ENCODE results near the gene CEBPZOS. TPM values are rescaled to one million over a fixed set of nuclear protein-coding genes. Genes with fewer than 3 reads are reported as not detected.

The CEBPZOS gene
- total and polyA plus RNA-seq, 2 of the 4 experiments (the other 2 are of a cell fraction) = 16.8 to 31.5 TPM

DNA sequence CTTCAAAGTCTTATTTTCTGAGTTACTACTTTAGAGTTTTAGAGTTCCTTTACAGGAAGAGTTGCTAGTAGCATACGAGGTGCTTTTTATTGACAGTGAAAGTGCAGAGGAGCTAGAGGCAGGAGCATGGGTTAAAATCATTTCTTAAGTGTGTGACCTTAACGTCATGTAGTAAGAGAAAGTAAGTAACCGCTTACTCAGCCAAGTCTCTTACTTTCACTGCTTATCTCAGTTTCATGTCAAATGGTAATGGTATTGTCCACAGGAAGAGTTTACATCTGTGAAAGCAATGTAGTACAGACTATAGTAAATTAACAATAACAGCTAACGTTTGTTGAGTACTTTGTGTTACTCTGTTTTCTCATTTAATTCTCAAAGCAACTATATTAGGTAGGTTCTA is 47.7 kb downstream of the CEBPZOS start:
- WGBS, 2 experiments (ENCODE audit: extremely low coverage in 2 of 2, insufficient read length in 1 of 2) = no CpG with 5 or more reads among the region's 4 CpGs
- intact Hi-C loops (cut with micrococcal nuclease) = no loop called here
- H2AFZ ChIP-seq (replicated peaks; ENCODE audit: low read length, poor library complexity) = no peak overlapping the region
- H4K91ac ChIP-seq (ENCODE audit: insufficient read depth, low read depth, low read length) = no peak overlapping the region
- no peak overlapping the region for H2BK20ac ChIP-seq (ENCODE audit: low read depth, low read length)
- H3K9ac ChIP-seq (ENCODE audit: low read depth, low read length) = no peak overlapping the region
- H4K8ac ChIP-seq (ENCODE audit: low read depth in 2 of 2, low read length in 2 of 2) = no peak overlapping the region
- POLR2A ChIA-PET (ENCODE audit: unreplicated experiment) = no interaction called here
- ATAC-seq (ENCODE audit: low read depth) = no peak
- no peak overlapping the region for H3K4ac ChIP-seq (ENCODE audit: low read depth, low read length)
- H3K27ac ChIP-seq (ENCODE audit: insufficient read depth, low read length) = no peak overlapping the region
- DNase-seq = no peak
- in situ Hi-C loops (cut with MboI; ENCODE audit: low sequenced_read_pairs) = no loop called here
- peaks cover 28% of the 10 kb centered on the region for H3K36me3 ChIP-seq (ENCODE audit: control insufficient read depth, insufficient read depth, low read length)
- peaks cover 5% of the 10 kb centered on the region; the same call in 1 of the 2 replicates for H3K4me1 ChIP-seq (ENCODE audit: control insufficient read depth, insufficient read depth, low read length)
- no peak overlapping the region for H4K5ac ChIP-seq (ENCODE audit: low read depth, low read length)
- H4K20me1 ChIP-seq (ENCODE audit: insufficient read depth, low read length) = peaks cover 3% of the 10 kb centered on the region; the same call in 1 of the 2 replicates
- CTCF ChIA-PET = interaction anchor here (0.6 kb wide), 1 partner anchor 723 kb away, joined by 3 read pairs; no protein-coding TSS in a partner anchor
- no peak overlapping the region for H2BK5ac ChIP-seq (ENCODE audit: low read depth, low read length, poor library complexity, severe bottlenecking)
- H2AK5ac ChIP-seq (ENCODE audit: low read depth, low read length) = no peak overlapping the region
- no peak overlapping the region for H3K14ac ChIP-seq (replicated peaks; ENCODE audit: low read depth, low read length)
- peaks cover 4 to 15% of the 10 kb centered on the region in 2 experiments; a peak in 3 of 4 replicates for H3K79me1 ChIP-seq (ENCODE audit: low read depth in 1 of 2, low read length in 2 of 2)
- H3K9me3 ChIP-seq (ENCODE audit: control insufficient read depth, insufficient read depth, low read length) = no peaks in the 10 kb centered on the region
- H3K4me3 ChIP-seq (ENCODE audit: insufficient read depth, low read depth, low read length) = no peak overlapping the region
- no peak overlapping the region for H3K23ac ChIP-seq (ENCODE audit: low read depth, low read length)
- no TSS peak for BruUV-seq (replicated peaks)
- TF ChIP-seq FOS (IDR thresholded peaks at IDR 0.05; ENCODE audit: low read depth, low read length) (no peak), MAZ (IDR thresholded peaks at IDR 0.05; ENCODE audit: borderline replicate concordance, low read depth, low read length) (no peak), BHLHE40 (IDR thresholded peaks at IDR 0.05; ENCODE audit: low read depth, low read length) (no peak), RCOR1 (IDR thresholded peaks at IDR 0.05; ENCODE audit: insufficient replicate concordance, low read length) (no peak), NFE2L2 (IDR thresholded peaks at IDR 0.05; ENCODE audit: low read depth, low read length) (no peak), RFX5 (IDR thresholded peaks at IDR 0.05; ENCODE audit: low read depth, low read length) (no peak), CEBPB (IDR thresholded peaks at IDR 0.05; ENCODE audit: low read depth, low read length) (no peak), SMC3 (IDR thresholded peaks at IDR 0.05; ENCODE audit: low read depth, low read length) (no peak), MXI1 (IDR thresholded peaks at IDR 0.05; ENCODE audit: borderline replicate concordance, low read depth, low read length) (no peak), POLR2A (IDR thresholded peaks at IDR 0.05; ENCODE audit: low read depth, low read length) (no peak), RAD21 (IDR thresholded peaks at IDR 0.05; ENCODE audit: low read length) (no peak)
- TF ChIP-seq, protein P1, sequence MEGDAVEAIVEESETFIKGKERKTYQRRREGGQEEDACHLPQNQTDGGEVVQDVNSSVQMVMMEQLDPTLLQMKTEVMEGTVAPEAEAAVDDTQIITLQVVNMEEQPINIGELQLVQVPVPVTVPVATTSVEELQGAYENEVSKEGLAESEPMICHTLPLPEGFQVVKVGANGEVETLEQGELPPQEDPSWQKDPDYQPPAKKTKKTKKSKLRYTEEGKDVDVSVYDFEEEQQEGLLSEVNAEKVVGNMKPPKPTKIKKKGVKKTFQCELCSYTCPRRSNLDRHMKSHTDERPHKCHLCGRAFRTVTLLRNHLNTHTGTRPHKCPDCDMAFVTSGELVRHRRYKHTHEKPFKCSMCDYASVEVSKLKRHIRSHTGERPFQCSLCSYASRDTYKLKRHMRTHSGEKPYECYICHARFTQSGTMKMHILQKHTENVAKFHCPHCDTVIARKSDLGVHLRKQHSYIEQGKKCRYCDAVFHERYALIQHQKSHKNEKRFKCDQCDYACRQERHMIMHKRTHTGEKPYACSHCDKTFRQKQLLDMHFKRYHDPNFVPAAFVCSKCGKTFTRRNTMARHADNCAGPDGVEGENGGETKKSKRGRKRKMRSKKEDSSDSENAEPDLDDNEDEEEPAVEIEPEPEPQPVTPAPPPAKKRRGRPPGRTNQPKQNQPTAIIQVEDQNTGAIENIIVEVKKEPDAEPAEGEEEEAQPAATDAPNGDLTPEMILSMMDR (conservative IDR thresholded peaks at IDR 0.05; ENCODE audit: low read depth, low read length) = no peak
- no peak overlapping the region for H3K18ac ChIP-seq (ENCODE audit: low read depth, low read length)
- H3K56ac ChIP-seq (ENCODE audit: extremely low read depth, insufficient read depth, low read length) = no peak overlapping the region
- H2BK120ac ChIP-seq (ENCODE audit: low read depth, low read length) = no peak overlapping the region
- H2AK9ac ChIP-seq (replicated peaks; ENCODE audit: low read depth, low read length, poor library complexity) = no peak overlapping the region
- dilution Hi-C loops (cut with HindIII; ENCODE audit: low sequenced_read_pairs, unreplicated experiment) = no loop called here
- no peak overlapping the region for H3K4me2 ChIP-seq (ENCODE audit: low read depth, low read length)
- peaks cover 8% of the 10 kb centered on the region for H3K9me1 ChIP-seq (ENCODE audit: insufficient read depth, low read length)
- H2BK15ac ChIP-seq (ENCODE audit: low read depth, low read length) = no peak overlapping the region
- H3K27me3 ChIP-seq (ENCODE audit: control insufficient read depth, insufficient read depth, low read length) = no peaks in the 10 kb centered on the region
